NT2/D1 (cell line): ENCODE measurements around the gene PRICKLE2.

ENCODE experiments used
- SUZ12 ChIP-seq: IDR thresholded peaks from 2 replicates; pipeline ENCODE4 v1.6.1; 2011; ENCODE audit not compliant: insufficient read length, insufficient read depth; ENCODE audit errors: extremely low read depth
- ZNF274 ChIP-seq: IDR thresholded peaks from 2 replicates; pipeline ENCODE4 v1.6.1; 2011; ENCODE audit warnings: mild to moderate bottlenecking, low read depth, low read length

- TF ChIP-seq ZNF274 (no peak), SUZ12 (no peak)
Observed at GRCh38 chr3:64203969-64204908, 21.0 kb downstream of the PRICKLE2 start.
